A673 (cell line): Measurements from ENCODE around the gene STRC. TPM values are rescaled to one million over a fixed set of nuclear protein-coding genes. Genes with fewer than 3 reads are reported as not detected.
A peak's percentile ranks its signal among the peaks of the same experiment; 100 is the strongest.
"Not testable (repeated sequence)": the region's sequence is repeated elsewhere in the genome, so short reads cannot be mapped to it uniquely, and the experiment has no call there.

Source experiments
- BruUV-seq: library from RNA; stranded (reverse); fragments of 400-500 nt; replicated peaks from 2 replicates; lab custom pipeline; 2021; lab: Mats Ljungman, UMichigan
- CTCF ChIA-PET: fragments of 300-600 bp; sonication (Branson Sonifier 250); formaldehyde crosslinking; loops from one replicate; lab custom pipeline; 2022; ENCODE audit warnings: antibody characterized with exemption; lab: Charles Lee
- POLR2A ChIA-PET: fragments of 300-600 bp; sonication (Branson Sonifier 250); formaldehyde crosslinking; loops from one replicate; lab custom pipeline; 2022; ENCODE audit warnings: antibody characterized with exemption; ENCODE audit not compliant: low non-redundant PET; lab: Charles Lee
- DNase-seq: peaks from one replicate; pipeline ENCODE4 v3.0.0-alpha.2; 2015; ENCODE audit warnings: low spot score
- H3K27ac ChIP-seq: fragments of 200-600 bp; sonication (generic); 2 replicates; pipeline ENCODE4 v1.5.1; 2016; ENCODE audit warnings: mixed run types, low read depth, mild to moderate bottlenecking, mixed read lengths, antibody characterized with exemption, low read length; ENCODE audit not compliant: poor library complexity, severe bottlenecking
- H3K27me3 ChIP-seq: fragments of 200-600 bp; sonication (generic); replicated peaks from 2 replicates; pipeline ENCODE4 v1.6.1; 2017; ENCODE audit warnings: mixed run types, low read depth, mild to moderate bottlenecking, mixed read lengths, antibody characterized with exemption, low read length; ENCODE audit not compliant: insufficient read depth, poor library complexity
- H3K36me3 ChIP-seq: fragments of 200-600 bp; sonication (generic); 2 replicates; pipeline ENCODE4 v1.6.1; 2016; ENCODE audit warnings: mixed run types, mild to moderate bottlenecking, mixed read lengths, antibody characterized with exemption, low read length; ENCODE audit not compliant: insufficient read depth, poor library complexity, severe bottlenecking
- H3K4me1 ChIP-seq: fragments of 200-600 bp; sonication (generic); 2 replicates; pipeline ENCODE4 v1.6.1; 2017; ENCODE audit warnings: mixed run types, mild to moderate bottlenecking, mixed read lengths, antibody characterized with exemption, low read length; ENCODE audit not compliant: insufficient read depth, poor library complexity, severe bottlenecking
- H3K4me3 ChIP-seq: fragments of 200-600 bp; sonication (generic); 2 replicates; pipeline ENCODE4 v1.5.1; 2016; ENCODE audit warnings: low read depth, mixed run types, mild to moderate bottlenecking, mixed read lengths, low read length; ENCODE audit not compliant: poor library complexity, severe bottlenecking
- H3K9me3 ChIP-seq: fragments of 200-600 bp; sonication (generic); 2 replicates; pipeline ENCODE4 v1.6.1; 2016; ENCODE audit warnings: mixed run types, low read depth, mild to moderate bottlenecking, mixed read lengths, antibody characterized with exemption, low read length; ENCODE audit not compliant: poor library complexity, severe bottlenecking
- intact Hi-C: fragments of 100-400 bp; cut with micrococcal nuclease; formaldehyde crosslinking; loops from one replicate; pipeline ENCODE4 v1.10.0; 2022; ENCODE audit not compliant: unreplicated experiment
- total RNA-seq: library from RNA; stranded (reverse); gene quantifications from 2 replicates; pipeline ENCODE4 v1.2.3, GENCODE V29; 2021

STRC gene
- total RNA-seq, 1 experiment from 2014 or later, result 0.28 TPM

GRCh38 chr15:43617750-43618149 is 850 bp downstream of the STRC start:
- BruUV-seq, H3K27ac ChIP-seq, POLR2A ChIA-PET, H3K4me1 ChIP-seq, CTCF ChIA-PET, H3K4me3 ChIP-seq, intact Hi-C loops, DNase-seq, H3K36me3 ChIP-seq, H3K9me3 ChIP-seq, H3K27me3 ChIP-seq: not testable (repeated sequence)

- H3K4me1 ChIP-seq, POLR2A ChIA-PET, H3K4me3 ChIP-seq, CTCF ChIA-PET, H3K27ac ChIP-seq, H3K9me3 ChIP-seq, H3K36me3 ChIP-seq, BruUV-seq, intact Hi-C loops, H3K27me3 ChIP-seq: not testable (repeated sequence)
- peak; percentile 91 for DNase-seq
Observed at GRCh38 chr15:43602233-43602632, 16.4 kb downstream of the STRC start.

- BruUV-seq, H3K4me1 ChIP-seq, POLR2A ChIA-PET: not testable (repeated sequence)
Observed at GRCh38 chr15:43600200-43600599, 18.4 kb downstream of the STRC start.

GRCh38 chr15:43599131-43599530 is 19.5 kb downstream of the STRC start:
- H3K36me3 ChIP-seq, BruUV-seq, intact Hi-C loops, H3K4me3 ChIP-seq, H3K27ac ChIP-seq, POLR2A ChIA-PET, CTCF ChIA-PET, H3K27me3 ChIP-seq, H3K9me3 ChIP-seq, DNase-seq, H3K4me1 ChIP-seq: not testable (repeated sequence)

More at GRCh38 chr15:43600200-43600599, 18.4 kb downstream of the STRC start:
- H3K27ac ChIP-seq, H3K4me3 ChIP-seq, H3K36me3 ChIP-seq, H3K9me3 ChIP-seq, DNase-seq, intact Hi-C loops, CTCF ChIA-PET, H3K27me3 ChIP-seq: not testable (repeated sequence)

- H3K27me3 ChIP-seq, intact Hi-C loops, BruUV-seq, CTCF ChIA-PET, H3K36me3 ChIP-seq, H3K9me3 ChIP-seq, H3K4me3 ChIP-seq, POLR2A ChIA-PET, DNase-seq, H3K27ac ChIP-seq, H3K4me1 ChIP-seq: not testable (repeated sequence)
Observed at GRCh38 chr15:43593328-43594190, 25.0 kb downstream of the STRC start, which contains the start of gene CKMT1B. Gene CKMT1B, plus strand, starts transcription at chr15:43594027. Its CDS starts 192 bp downstream, at chr15:43594219.

GRCh38 chr15:43592841-43593240 is 25.8 kb downstream of the STRC start:
- POLR2A ChIA-PET, intact Hi-C loops, H3K4me3 ChIP-seq, H3K36me3 ChIP-seq, H3K27me3 ChIP-seq, H3K9me3 ChIP-seq, CTCF ChIA-PET, H3K4me1 ChIP-seq, DNase-seq, H3K27ac ChIP-seq, BruUV-seq: not testable (repeated sequence)

- CTCF ChIA-PET, H3K4me1 ChIP-seq, H3K4me3 ChIP-seq, intact Hi-C loops, H3K9me3 ChIP-seq, H3K27ac ChIP-seq, H3K36me3 ChIP-seq, BruUV-seq, H3K27me3 ChIP-seq, DNase-seq, POLR2A ChIA-PET: not testable (repeated sequence)
Observed at GRCh38 chr15:43589778-43590466, 28.7 kb downstream of the STRC start, which contains the start of gene PPIP5K1. Gene PPIP5K1, minus strand, starts transcription at chr15:43590208. Its CDS starts 5,704 bp downstream, at chr15:43584504.
